ENCODE measurements around the gene SARS1. TPM values are rescaled to one million over a fixed set of nuclear protein-coding genes. Genes with fewer than 3 reads are reported as not detected.

SARS1 gene
- total and polyA plus RNA-seq, 4 donors, result 57.5 to 132 (median 92.8) TPM

GRCh38 chr1:109271458-109271857 is 57.7 kb downstream of the SARS1 start (continued):
- no peak for TF ChIP-seq HNF4A (conservative IDR thresholded peaks at IDR 0.05)
- TF ChIP-seq GABPA (IDR thresholded peaks at IDR 0.05 in 1 of 2, conservative IDR thresholded peaks at IDR 0.05 in 1 of 2), result no peak
- TF ChIP-seq RAD21 (IDR thresholded peaks at IDR 0.05), result no peak
- no peak for TF ChIP-seq ATF3 (IDR thresholded peaks at IDR 0.05)
- no peak for TF ChIP-seq JUND (IDR thresholded peaks at IDR 0.05)
- TF ChIP-seq SP1 (IDR thresholded peaks at IDR 0.05), result no peak
- no peak for TF ChIP-seq EGR1 (IDR thresholded peaks at IDR 0.05; ENCODE audit: low read depth in 2 of 2)

- Histone ChIP-seq H3K4me1 (ENCODE audit: control insufficient read depth in 4 of 4, insufficient read depth in 4 of 4, low read length in 3 of 4) (peaks cover 2 to 27% (median 18%) of the 10 kb centered on the region in 4 donors), H3K27me3 (ENCODE audit: control insufficient read depth in 4 of 4, insufficient read depth in 4 of 4, low read length in 3 of 4) (no peaks in the 10 kb centered on the region), H3K36me3 (ENCODE audit: control insufficient read depth in 4 of 4, insufficient read depth in 3 of 4, low read depth in 1 of 4, low read length in 3 of 4) (no peaks in the 10 kb centered on the region), H3K4me3 (ENCODE audit: low read depth in 1 of 3, low read length in 3 of 3) (no peak overlapping the region), H3K9me3 (ENCODE audit: control insufficient read depth in 4 of 4, low read length in 3 of 4) (no peaks in the 10 kb centered on the region), H3K9ac (ENCODE audit: low read depth in 1 of 2, low read length in 2 of 2) (no peak overlapping the region), H3K27ac (ENCODE audit: low read depth in 1 of 2, low read length in 2 of 2) (no peak overlapping the region)
- WGBS, result 94% methylated on average over 13 of the region's 13 CpGs
- no peak for DNase-seq (ENCODE audit: low spot score)
- no peak for TF ChIP-seq MAX (IDR thresholded peaks at IDR 0.05)
- TF ChIP-seq GABPA (IDR thresholded peaks at IDR 0.05 in 1 of 2, conservative IDR thresholded peaks at IDR 0.05 in 1 of 2), result no peak
- no peak for TF ChIP-seq HNF4A (conservative IDR thresholded peaks at IDR 0.05)
- TF ChIP-seq FOXA2 (IDR thresholded peaks at IDR 0.05), result no peak
- TF ChIP-seq RAD21 (IDR thresholded peaks at IDR 0.05), result no peak
- TF ChIP-seq HNF4G (IDR thresholded peaks at IDR 0.05), result no peak
- no peak for TF ChIP-seq RXRA (IDR thresholded peaks at IDR 0.05)
- TF ChIP-seq, protein P1, sequence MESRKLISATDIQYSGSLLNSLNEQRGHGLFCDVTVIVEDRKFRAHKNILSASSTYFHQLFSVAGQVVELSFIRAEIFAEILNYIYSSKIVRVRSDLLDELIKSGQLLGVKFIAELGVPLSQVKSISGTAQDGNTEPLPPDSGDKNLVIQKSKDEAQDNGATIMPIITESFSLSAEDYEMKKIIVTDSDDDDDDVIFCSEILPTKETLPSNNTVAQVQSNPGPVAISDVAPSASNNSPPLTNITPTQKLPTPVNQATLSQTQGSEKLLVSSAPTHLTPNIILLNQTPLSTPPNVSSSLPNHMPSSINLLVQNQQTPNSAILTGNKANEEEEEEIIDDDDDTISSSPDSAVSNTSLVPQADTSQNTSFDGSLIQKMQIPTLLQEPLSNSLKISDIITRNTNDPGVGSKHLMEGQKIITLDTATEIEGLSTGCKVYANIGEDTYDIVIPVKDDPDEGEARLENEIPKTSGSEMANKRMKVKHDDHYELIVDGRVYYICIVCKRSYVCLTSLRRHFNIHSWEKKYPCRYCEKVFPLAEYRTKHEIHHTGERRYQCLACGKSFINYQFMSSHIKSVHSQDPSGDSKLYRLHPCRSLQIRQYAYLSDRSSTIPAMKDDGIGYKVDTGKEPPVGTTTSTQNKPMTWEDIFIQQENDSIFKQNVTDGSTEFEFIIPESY (IDR thresholded peaks at IDR 0.05), result no peak
- TF ChIP-seq TAF1 (conservative IDR thresholded peaks at IDR 0.05), result no peak
- TF ChIP-seq CTCF (IDR thresholded peaks at IDR 0.05; ENCODE audit: low read depth, low read length, missing input control), result no peak
- TF ChIP-seq ATF3 (IDR thresholded peaks at IDR 0.05), result no peak
- TF ChIP-seq EGR1 (IDR thresholded peaks at IDR 0.05; ENCODE audit: low read depth in 2 of 2), result no peak
- TF ChIP-seq YY1 (IDR thresholded peaks at IDR 0.05), result no peak
- no peak for TF ChIP-seq NR2F2 (IDR thresholded peaks at IDR 0.05)
- no peak for TF ChIP-seq REST (IDR thresholded peaks at IDR 0.05)
- TF ChIP-seq JUND (IDR thresholded peaks at IDR 0.05), result no peak
Observed at GRCh38 chr1:109272021-109272799, 58.5 kb downstream of the SARS1 start.
